ENCODE measurements around the gene TNFRSF25. TPM values are rescaled to one million over a fixed set of nuclear protein-coding genes. Genes with fewer than 3 reads are reported as not detected.

Gene TNFRSF25
- total RNA-seq, 1 donor from 2014 or later = 8.2 TPM

GRCh38 chr1:6476483-6476882, 10.5 kb upstream of the TNFRSF25 start:
- Histone ChIP-seq H3K4me3 (no peak overlapping the region), H3K4me1 (peaks cover 7% of the 10 kb centered on the region), H3K9me3 (no peaks in the 10 kb centered on the region), H3K27me3 (ENCODE audit: low read depth) (no peaks in the 10 kb centered on the region), H3K27ac (no peak overlapping the region), H3K36me3 (no peaks in the 10 kb centered on the region)
- DNase-seq (no peak), ATAC-seq (no peak)
- TF ChIP-seq, protein P1, sequence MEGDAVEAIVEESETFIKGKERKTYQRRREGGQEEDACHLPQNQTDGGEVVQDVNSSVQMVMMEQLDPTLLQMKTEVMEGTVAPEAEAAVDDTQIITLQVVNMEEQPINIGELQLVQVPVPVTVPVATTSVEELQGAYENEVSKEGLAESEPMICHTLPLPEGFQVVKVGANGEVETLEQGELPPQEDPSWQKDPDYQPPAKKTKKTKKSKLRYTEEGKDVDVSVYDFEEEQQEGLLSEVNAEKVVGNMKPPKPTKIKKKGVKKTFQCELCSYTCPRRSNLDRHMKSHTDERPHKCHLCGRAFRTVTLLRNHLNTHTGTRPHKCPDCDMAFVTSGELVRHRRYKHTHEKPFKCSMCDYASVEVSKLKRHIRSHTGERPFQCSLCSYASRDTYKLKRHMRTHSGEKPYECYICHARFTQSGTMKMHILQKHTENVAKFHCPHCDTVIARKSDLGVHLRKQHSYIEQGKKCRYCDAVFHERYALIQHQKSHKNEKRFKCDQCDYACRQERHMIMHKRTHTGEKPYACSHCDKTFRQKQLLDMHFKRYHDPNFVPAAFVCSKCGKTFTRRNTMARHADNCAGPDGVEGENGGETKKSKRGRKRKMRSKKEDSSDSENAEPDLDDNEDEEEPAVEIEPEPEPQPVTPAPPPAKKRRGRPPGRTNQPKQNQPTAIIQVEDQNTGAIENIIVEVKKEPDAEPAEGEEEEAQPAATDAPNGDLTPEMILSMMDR (IDR thresholded peaks at IDR 0.05) = no peak
- intact Hi-C loops (cut with DNase I) = no loop called here

DNA sequence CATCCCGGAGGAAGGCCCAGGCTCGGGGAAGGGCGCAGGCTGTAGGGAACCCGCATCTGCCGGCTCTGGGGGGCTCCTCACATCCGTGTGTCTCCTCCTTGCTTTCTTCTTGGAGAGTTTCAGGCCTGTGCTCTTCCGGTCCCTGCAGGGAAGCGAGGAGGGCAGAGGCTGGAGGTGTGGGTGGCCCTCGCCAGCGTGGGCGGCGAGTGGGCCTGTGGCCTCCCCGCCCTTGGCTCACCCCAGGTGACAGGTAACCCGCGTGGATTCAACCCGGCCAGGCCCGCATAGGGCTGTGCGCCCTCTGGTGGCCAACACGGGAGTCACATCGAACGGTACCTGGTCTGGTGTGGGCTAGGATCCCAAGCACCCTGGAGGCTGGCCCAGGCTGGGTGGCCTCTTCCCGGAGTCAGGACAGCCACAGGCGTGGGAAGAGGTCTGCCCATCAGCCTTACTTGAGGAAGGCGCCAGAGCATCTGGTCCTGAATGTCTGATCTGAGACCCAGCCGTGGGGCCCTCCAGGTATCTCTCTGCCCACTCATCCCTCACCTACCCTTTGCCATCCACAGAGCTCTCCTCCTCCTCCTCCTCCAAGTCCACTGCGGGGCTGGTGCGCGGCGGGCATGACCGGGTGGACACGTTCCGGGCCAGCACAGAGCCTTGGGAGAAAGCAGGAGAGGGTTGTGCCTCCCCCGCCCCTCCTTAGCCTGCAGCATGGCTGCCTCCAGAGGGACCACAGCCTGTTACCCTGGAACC, 9.6 kb upstream of the TNFRSF25 start:
- peak; percentile 78 to 84 for ATAC-seq
- no peaks in the 10 kb centered on the region for H3K9me3 ChIP-seq
- intact Hi-C loops (cut with DNase I) = no loop called here
- H3K36me3 ChIP-seq = peaks cover 1% of the 10 kb centered on the region
- TF ChIP-seq, protein P1 (IDR thresholded peaks at IDR 0.05) = peak; percentile 96
- no peak overlapping the region for H3K4me3 ChIP-seq
- H3K4me1 ChIP-seq = peaks cover 7% of the 10 kb centered on the region
- peak; percentile 84 for DNase-seq
- H3K27ac ChIP-seq = no peak overlapping the region
- H3K27me3 ChIP-seq (ENCODE audit: low read depth) = no peaks in the 10 kb centered on the region

GRCh38 chr1:6474815-6475282, 8.9 kb upstream of the TNFRSF25 start:
- Histone ChIP-seq H3K9me3 (no peaks in the 10 kb centered on the region), H3K27me3 (ENCODE audit: low read depth) (no peaks in the 10 kb centered on the region), H3K27ac (no peak overlapping the region), H3K4me1 (peaks cover 7% of the 10 kb centered on the region), H3K4me3 (no peak overlapping the region), H3K36me3 (peaks cover 8% of the 10 kb centered on the region)
- intact Hi-C loops (cut with DNase I) = no loop called here
- TF ChIP-seq, protein P1 (IDR thresholded peaks at IDR 0.05) = no peak
- ATAC-seq = no peak
- peak; percentile 43 for DNase-seq

DNA sequence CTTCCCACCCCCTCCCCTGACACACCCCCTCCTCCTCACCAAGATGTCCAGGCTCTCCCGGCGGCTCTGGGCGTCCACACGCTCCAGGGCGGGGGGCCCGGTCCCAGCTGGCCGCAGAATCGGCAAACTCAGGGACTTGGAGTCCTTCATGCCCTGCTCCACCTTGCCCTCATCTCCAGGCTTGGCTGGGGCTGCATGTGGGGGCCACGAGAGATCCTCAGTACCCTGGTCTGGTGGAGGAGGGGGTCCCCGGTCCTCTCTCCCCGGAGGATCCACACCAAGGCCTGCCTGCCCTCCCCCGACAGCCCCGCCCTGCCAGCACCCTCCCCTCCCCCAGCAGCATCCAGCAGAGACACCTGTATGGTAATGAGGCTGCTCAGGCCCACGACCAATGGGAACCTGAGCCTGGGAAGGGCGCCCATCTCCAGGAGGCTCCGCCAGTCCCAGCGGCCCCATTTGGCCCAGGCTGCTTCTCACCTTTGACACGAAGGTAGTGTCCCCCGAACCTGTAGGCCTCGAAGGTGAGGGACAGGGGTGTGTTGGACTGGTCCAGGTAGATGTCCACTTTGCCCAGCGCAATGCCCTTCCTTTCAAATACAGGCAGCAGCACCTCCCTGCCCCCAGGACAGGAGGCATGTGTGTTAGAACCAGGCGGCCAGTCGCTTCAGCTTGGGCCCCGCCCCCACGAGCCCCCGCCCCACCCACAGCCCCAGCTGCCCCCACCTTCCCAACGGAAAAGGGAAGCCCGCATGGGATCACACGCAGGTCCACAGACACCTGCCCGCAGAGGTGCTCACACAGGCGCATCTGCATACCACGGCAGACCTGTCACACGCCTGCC, 8.2 kb upstream of the TNFRSF25 start:
- peaks cover 13% of the 10 kb centered on the region for H3K36me3 ChIP-seq
- no peak overlapping the region for H3K27ac ChIP-seq
- peak; percentile 44 for DNase-seq
- no peak overlapping the region for H3K4me3 ChIP-seq
- peaks cover 7% of the 10 kb centered on the region for H3K4me1 ChIP-seq
- TF ChIP-seq, protein P1 (IDR thresholded peaks at IDR 0.05) = no peak
- intact Hi-C loops (cut with DNase I) = no loop called here
- ATAC-seq = no peak
- H3K27me3 ChIP-seq (ENCODE audit: low read depth) = no peaks in the 10 kb centered on the region
- no peaks in the 10 kb centered on the region for H3K9me3 ChIP-seq

DNA sequence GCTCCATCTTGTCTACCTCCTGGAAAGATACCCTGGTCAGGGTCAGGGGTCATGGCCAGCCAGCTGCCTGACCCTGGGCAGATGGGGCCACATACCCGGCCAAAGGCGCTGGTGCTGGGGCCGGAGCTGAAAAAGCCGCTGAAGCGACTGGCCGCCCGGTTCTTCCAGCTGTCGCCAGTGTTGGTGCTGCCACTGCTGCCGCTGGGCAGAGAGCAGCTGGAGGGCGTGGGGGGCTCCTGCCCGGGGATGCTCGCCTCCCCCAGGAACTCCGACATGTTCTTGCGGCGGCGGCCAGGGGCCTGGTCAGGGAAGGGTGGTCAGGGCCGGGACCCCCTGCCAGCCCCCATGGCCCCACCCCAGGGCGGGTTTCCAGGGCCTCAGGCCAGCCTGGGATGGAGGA, 7.2 kb upstream of the TNFRSF25 start:
- DNase-seq (no peak), ATAC-seq (no peak)
- no peaks in the 10 kb centered on the region for H3K27me3 ChIP-seq (ENCODE audit: low read depth)
- no peak overlapping the region for H3K4me3 ChIP-seq
- peaks cover 15% of the 10 kb centered on the region for H3K36me3 ChIP-seq
- TF ChIP-seq, protein P1 (IDR thresholded peaks at IDR 0.05) = no peak
- intact Hi-C loops (cut with DNase I) = no loop called here
- no peaks in the 10 kb centered on the region for H3K9me3 ChIP-seq
- H3K4me1 ChIP-seq = peaks cover 7% of the 10 kb centered on the region
- H3K27ac ChIP-seq = no peak overlapping the region

Measured in lower lobe of right lung (tissue), 2 donors.